ENCODE data around the gene NAPA. TPM values are rescaled to one million over a fixed set of nuclear protein-coding genes. Genes with fewer than 3 reads are reported as not detected.

The NAPA gene
- total and polyA plus RNA-seq, 2 of the 13 experiments (the other 11 are each of a cell fraction or from before 2014, with no cell fraction given) = 32.6 to 65.9 TPM

DNA sequence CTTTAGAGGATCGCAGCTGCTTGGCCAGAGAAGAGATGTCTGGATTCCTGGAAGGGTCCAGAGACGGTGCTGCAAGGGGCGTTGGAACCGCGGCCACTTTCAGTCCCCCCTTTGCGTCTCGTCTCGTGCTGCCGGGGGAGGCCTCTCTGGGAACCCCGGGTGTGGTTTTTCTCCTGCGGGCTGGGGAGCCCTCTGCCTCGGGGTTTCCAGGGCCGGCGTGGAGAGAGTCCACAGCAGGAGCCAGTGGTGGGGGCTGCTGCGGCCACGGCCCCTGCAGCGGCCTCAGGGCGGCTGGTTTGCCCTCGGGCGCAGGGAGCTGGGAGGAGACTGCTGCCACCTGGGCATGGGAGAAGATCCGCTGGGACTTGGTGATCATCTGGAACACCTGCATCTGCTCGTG lies 29.6 kb upstream of the NAPA start:
- ChIA-PET POLR2A (no interaction called here), CTCF (ENCODE audit: low intra/inter-chr PET ratio, low total read pairs) (no interaction called here)
- DNase-seq (ENCODE audit: low spot score) = no peak
- intact Hi-C loops (cut with micrococcal nuclease; ENCODE audit: unreplicated experiment) (no loop called here), in situ Hi-C loops (cut with HindIII; ENCODE audit: extremely low pct_ligation_motif_present, low pct_unique_long_range_greater_than_20kb) (loop anchor here (5.0 kb wide), 1 partner anchor 153 kb away; no protein-coding TSS in a partner anchor)
- no peak for ATAC-seq
- Histone ChIP-seq H3K9ac (ENCODE audit: insufficient read depth, low read depth, low read length) (no peak overlapping the region), H4K20me1 (ENCODE audit: insufficient read depth, low read length) (no peaks in the 10 kb centered on the region), H3K27ac (ENCODE audit: extremely low read length, insufficient read depth, low read length) (no peak overlapping the region), H3K27me3 (ENCODE audit: control insufficient read depth in 1 of 2, insufficient read depth in 2 of 2, low read length in 2 of 2) (peaks cover 4 to 22% of the 10 kb centered on the region in 2 experiments; a peak in 3 of 5 replicates), H3K4me3 (replicated peaks in 1 of 3; ENCODE audit: insufficient read depth in 1 of 3, low read depth in 2 of 3, low read length in 3 of 3) (no peak overlapping the region), H3K9me3 (ENCODE audit: low read length) (no peaks in the 10 kb centered on the region), H3K36me3 (replicated peaks in 1 of 2; ENCODE audit: control insufficient read depth in 1 of 2, insufficient read depth in 2 of 2, low read length in 2 of 2) (no peaks in the 10 kb centered on the region), H3K4me2 (ENCODE audit: low read depth, low read length) (no peak overlapping the region), H3K79me2 (ENCODE audit: insufficient read depth, low read length) (no peaks in the 10 kb centered on the region), H2AFZ (ENCODE audit: low read length) (no peak overlapping the region), H3K4me1 (ENCODE audit: insufficient read depth, low read length) (peaks cover 5% of the 10 kb centered on the region)
- FAIRE-seq = no peak
- TF ChIP-seq TBP (CRISPR knock-in tag; IDR thresholded peaks at IDR 0.05) = no peak
- no peak for TF ChIP-seq ZNF274 (CRISPR knock-in tag; IDR thresholded peaks at IDR 0.05)
- TF ChIP-seq, protein P1, sequence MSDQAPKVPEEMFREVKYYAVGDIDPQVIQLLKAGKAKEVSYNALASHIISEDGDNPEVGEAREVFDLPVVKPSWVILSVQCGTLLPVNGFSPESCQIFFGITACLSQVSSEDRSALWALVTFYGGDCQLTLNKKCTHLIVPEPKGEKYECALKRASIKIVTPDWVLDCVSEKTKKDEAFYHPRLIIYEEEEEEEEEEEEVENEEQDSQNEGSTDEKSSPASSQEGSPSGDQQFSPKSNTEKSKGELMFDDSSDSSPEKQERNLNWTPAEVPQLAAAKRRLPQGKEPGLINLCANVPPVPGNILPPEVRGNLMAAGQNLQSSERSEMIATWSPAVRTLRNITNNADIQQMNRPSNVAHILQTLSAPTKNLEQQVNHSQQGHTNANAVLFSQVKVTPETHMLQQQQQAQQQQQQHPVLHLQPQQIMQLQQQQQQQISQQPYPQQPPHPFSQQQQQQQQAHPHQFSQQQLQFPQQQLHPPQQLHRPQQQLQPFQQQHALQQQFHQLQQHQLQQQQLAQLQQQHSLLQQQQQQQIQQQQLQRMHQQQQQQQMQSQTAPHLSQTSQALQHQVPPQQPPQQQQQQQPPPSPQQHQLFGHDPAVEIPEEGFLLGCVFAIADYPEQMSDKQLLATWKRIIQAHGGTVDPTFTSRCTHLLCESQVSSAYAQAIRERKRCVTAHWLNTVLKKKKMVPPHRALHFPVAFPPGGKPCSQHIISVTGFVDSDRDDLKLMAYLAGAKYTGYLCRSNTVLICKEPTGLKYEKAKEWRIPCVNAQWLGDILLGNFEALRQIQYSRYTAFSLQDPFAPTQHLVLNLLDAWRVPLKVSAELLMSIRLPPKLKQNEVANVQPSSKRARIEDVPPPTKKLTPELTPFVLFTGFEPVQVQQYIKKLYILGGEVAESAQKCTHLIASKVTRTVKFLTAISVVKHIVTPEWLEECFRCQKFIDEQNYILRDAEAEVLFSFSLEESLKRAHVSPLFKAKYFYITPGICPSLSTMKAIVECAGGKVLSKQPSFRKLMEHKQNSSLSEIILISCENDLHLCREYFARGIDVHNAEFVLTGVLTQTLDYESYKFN (CRISPR knock-in tag; conservative IDR thresholded peaks at IDR 0.05) = no peak
- no peak for TF ChIP-seq ZFX (CRISPR knock-in tag; IDR thresholded peaks at IDR 0.05; ENCODE audit: low read depth)
- no peak for TF ChIP-seq ZNF776 (CRISPR knock-in tag; IDR thresholded peaks at IDR 0.05)
- no peak for TF ChIP-seq SALL1 (CRISPR knock-in tag; IDR thresholded peaks at IDR 0.05)
- TF ChIP-seq PHF8 (CRISPR knock-in tag; IDR thresholded peaks at IDR 0.05) = no peak
- no peak for TF ChIP-seq HCFC1 (IDR thresholded peaks at IDR 0.05; ENCODE audit: low read depth, low read length)
- no peak for TF ChIP-seq BHLHE40 (IDR thresholded peaks at IDR 0.05; ENCODE audit: low read length)
- TF ChIP-seq, protein P2, sequence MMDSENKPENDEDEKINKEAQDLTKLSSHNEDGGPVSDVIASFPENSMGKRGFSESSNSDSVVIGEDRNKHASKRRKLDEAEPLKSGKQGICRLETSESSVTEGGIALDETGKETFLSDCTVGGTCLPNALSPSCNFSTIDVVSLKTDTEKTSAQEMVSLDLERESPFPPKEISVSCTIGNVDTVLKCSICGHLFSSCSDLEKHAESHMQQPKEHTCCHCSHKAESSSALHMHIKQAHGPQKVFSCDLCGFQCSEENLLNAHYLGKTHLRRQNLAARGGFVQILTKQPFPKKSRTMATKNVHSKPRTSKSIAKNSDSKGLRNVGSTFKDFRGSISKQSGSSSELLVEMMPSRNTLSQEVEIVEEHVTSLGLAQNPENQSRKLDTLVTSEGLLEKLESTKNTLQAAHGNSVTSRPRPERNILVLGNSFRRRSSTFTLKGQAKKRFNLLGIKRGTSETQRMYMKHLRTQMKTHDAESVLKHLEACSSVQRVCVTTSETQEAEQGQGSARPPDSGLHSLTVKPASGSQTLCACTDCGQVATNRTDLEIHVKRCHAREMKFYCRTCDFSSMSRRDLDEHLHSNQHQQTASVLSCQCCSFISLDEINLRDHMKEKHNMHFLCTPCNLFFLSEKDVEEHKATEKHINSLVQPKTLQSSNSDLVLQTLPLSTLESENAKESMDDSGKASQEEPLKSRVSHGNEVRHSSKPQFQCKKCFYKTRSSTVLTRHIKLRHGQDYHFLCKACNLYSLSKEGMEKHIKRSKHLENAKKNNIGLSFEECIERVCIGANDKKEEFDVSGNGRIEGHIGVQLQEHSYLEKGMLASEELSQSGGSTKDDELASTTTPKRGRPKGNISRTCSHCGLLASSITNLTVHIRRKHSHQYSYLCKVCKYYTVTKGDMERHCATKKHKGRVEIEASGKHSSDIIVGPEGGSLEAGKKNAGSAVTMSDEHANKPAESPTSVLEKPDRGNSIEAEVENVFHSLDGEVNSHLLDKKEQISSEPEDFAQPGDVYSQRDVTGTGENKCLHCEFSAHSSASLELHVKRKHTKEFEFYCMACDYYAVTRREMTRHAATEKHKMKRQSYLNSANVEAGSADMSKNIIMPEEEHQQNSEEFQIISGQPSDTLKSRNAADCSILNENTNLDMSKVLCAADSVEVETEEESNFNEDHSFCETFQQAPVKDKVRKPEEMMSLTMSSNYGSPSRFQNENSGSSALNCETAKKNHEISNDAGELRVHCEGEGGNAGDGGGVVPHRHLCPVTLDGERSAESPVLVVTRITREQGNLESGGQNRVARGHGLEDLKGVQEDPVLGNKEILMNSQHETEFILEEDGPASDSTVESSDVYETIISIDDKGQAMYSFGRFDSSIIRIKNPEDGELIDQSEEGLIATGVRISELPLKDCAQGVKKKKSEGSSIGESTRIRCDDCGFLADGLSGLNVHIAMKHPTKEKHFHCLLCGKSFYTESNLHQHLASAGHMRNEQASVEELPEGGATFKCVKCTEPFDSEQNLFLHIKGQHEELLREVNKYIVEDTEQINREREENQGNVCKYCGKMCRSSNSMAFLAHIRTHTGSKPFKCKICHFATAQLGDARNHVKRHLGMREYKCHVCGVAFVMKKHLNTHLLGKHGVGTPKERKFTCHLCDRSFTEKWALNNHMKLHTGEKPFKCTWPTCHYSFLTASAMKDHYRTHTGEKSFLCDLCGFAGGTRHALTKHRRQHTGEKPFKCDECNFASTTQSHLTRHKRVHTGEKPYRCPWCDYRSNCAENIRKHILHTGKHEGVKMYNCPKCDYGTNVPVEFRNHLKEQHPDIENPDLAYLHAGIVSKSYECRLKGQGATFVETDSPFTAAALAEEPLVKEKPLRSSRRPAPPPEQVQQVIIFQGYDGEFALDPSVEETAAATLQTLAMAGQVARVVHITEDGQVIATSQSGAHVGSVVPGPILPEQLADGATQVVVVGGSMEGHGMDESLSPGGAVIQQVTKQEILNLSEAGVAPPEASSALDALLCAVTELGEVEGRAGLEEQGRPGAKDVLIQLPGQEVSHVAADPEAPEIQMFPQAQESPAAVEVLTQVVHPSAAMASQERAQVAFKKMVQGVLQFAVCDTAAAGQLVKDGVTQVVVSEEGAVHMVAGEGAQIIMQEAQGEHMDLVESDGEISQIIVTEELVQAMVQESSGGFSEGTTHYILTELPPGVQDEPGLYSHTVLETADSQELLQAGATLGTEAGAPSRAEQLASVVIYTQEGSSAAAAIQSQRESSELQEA (CRISPR knock-in tag; IDR thresholded peaks at IDR 0.05; ENCODE audit: not compliant biosample characterization) = no peak
- no peak for TF ChIP-seq CHD2 (IDR thresholded peaks at IDR 0.05; ENCODE audit: low read depth, low read length)
- TF ChIP-seq RXRB (CRISPR knock-in tag; IDR thresholded peaks at IDR 0.05; ENCODE audit: borderline replicate concordance) = no peak
- no peak for TF ChIP-seq ZBTB1 (CRISPR knock-in tag; IDR thresholded peaks at IDR 0.05; ENCODE audit: borderline replicate concordance)
- no peak for TF ChIP-seq ZNF235 (CRISPR knock-in tag; IDR thresholded peaks at IDR 0.05; ENCODE audit: borderline replicate concordance)
- TF ChIP-seq, protein P3, sequence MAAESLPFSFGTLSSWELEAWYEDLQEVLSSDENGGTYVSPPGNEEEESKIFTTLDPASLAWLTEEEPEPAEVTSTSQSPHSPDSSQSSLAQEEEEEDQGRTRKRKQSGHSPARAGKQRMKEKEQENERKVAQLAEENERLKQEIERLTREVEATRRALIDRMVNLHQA (CRISPR knock-in tag; IDR thresholded peaks at IDR 0.05) = no peak
- 89% methylated on average over 8 of the region's 22 CpGs for WGBS (ENCODE audit: low lambda C conversion rate)
- BruUV-seq (replicated peaks) = no TSS peak
